Liver (tissue), 2 donors: ENCODE results near the gene ACSS1.

ENCODE experiments used
- CTCF ChIP-seq: fragments of 150-350 bp; IDR thresholded peaks from 2 replicates; pipeline ENCODE4 v1.5.1; 2017; ENCODE audit warnings: improper control_type of control experiment, low read depth, low read length; ENCODE audit not compliant: missing input control
- YY1 ChIP-seq: IDR thresholded peaks from 2 replicates; pipeline ENCODE4 v1.6.1; 2016; ENCODE audit warnings: antibody characterized with exemption, mild to moderate bottlenecking
- donor health status: healthy.

- TF ChIP-seq YY1 (peak; percentile 31), CTCF (no peak)
Observed at GRCh38 chr20:25045343-25045712, 12.6 kb downstream of the ACSS1 start.
